Activated CD4-positive, alpha-beta T cell treated with anti-CD3 and anti-CD28 coated beads, Interleukin-2, amount 10 ng/mL, durations not matched to agents 7 days and 5 days (primary cell): ENCODE data around the gene ZNF76. TPM values are rescaled to one million over a fixed set of nuclear protein-coding genes. Genes with fewer than 3 reads are reported as not detected.

ENCODE experiments used
- CTCF ChIA-PET: fragments of 350-600 bp; sonication (Branson Sonifier 250); formaldehyde crosslinking; loops from one replicate; lab custom pipeline; 2021; ENCODE audit warnings: antibody characterized with exemption; lab: Charles Lee
- POLR2A ChIA-PET: fragments of 350-600 bp; sonication (Branson Sonifier 250); formaldehyde crosslinking; loops from one replicate; lab custom pipeline; 2021; ENCODE audit warnings: antibody characterized with exemption; lab: Charles Lee
- DNase-seq: peaks from one replicate; pipeline ENCODE4 v3.0.0-alpha.2; 2020
- H3K27ac Mint-ChIP-seq: one replicate; pipeline ENCODE4 v1.8.0; 2021; ENCODE audit warnings: mild to moderate bottlenecking, moderate library complexity, mixed read lengths
- H3K27me3 Mint-ChIP-seq: one replicate; pipeline ENCODE4 v1.8.0; 2021; ENCODE audit warnings: mixed read lengths
- H3K36me3 Mint-ChIP-seq: one replicate; pipeline ENCODE4 v1.8.0; 2021; ENCODE audit warnings: low read depth, mixed read lengths
- H3K4me1 Mint-ChIP-seq: one replicate; pipeline ENCODE4 v1.8.0; 2021; ENCODE audit warnings: mixed read lengths
- H3K4me3 Mint-ChIP-seq: one replicate; pipeline ENCODE4 v1.8.0; 2021; ENCODE audit warnings: mild to moderate bottlenecking, moderate library complexity, mixed read lengths
- H3K9me3 Mint-ChIP-seq: one replicate; pipeline ENCODE4 v1.8.0; 2021; ENCODE audit warnings: mixed read lengths
- total RNA-seq, 2 experiments: library from RNA; stranded (reverse); gene quantifications; one replicate each; pipeline ENCODE4 v1.2.3, GENCODE V29; 2021

Gene ZNF76
- total RNA-seq, 2 experiments from 2014 or later, result 41.1 to 42.4 TPM

GRCh38 chr6:35259948-35260590 lies 534 bp downstream of the ZNF76 start:
- Mint-ChIP-seq H3K27me3 (no peaks in the 10 kb centered on the region), H3K4me1 (peaks cover 51% of the 10 kb centered on the region), H3K9me3 (no peaks in the 10 kb centered on the region)

GRCh38 chr6:35260591-35261570 lies 1.3 kb downstream of the ZNF76 start:
- Mint-ChIP-seq H3K9me3 (no peaks in the 10 kb centered on the region), H3K36me3 (no peaks in the 10 kb centered on the region), H3K4me3 (peak overlapping the region; percentile 79), H3K4me1 (peaks cover 51% of the 10 kb centered on the region), H3K27me3 (no peaks in the 10 kb centered on the region), H3K27ac (peak overlapping the region; percentile 90)
- DNase-seq, result no peak
- CTCF ChIA-PET, result interaction anchor here (0.9 to 1.1 kb wide), 2 partner anchors 9 to 29 kb away, joined by 3 to 4 read pairs; no protein-coding TSS in a partner anchor
- POLR2A ChIA-PET, result no interaction called here

More at GRCh38 chr6:35259948-35260590, 534 bp downstream of the ZNF76 start:
- Mint-ChIP-seq H3K4me3 (peak overlapping the region; percentile 79), H3K36me3 (no peaks in the 10 kb centered on the region), H3K27ac (peak overlapping the region; percentile 90)
- DNase-seq, result peak; percentile 69
- ChIA-PET POLR2A (interaction anchor here (0.6 kb wide), 1 partner anchor 58 kb away, joined by 3 read pairs; no protein-coding TSS in a partner anchor), CTCF (interaction anchor here (1.1 to 3.2 kb wide), 3 partner anchors 9 to 30 kb away, joined by 3 to 18 read pairs (median 7); no protein-coding TSS in a partner anchor)

- Mint-ChIP-seq H3K27me3 (no peaks in the 10 kb centered on the region), H3K4me3 (no peak overlapping the region), H3K27ac (no peak overlapping the region), H3K4me1 (peaks cover 49% of the 10 kb centered on the region), H3K36me3 (no peaks in the 10 kb centered on the region), H3K9me3 (no peaks in the 10 kb centered on the region)
- DNase-seq, result no peak
- ChIA-PET POLR2A (no interaction called here), CTCF (no interaction called here)
Measured at GRCh38 chr6:35262596-35262995, 3.1 kb downstream of the ZNF76 start.

- Mint-ChIP-seq H3K36me3 (peaks cover 3% of the 10 kb centered on the region), H3K4me1 (peaks cover 44% of the 10 kb centered on the region), H3K9me3 (no peaks in the 10 kb centered on the region), H3K4me3 (no peak overlapping the region), H3K27ac (no peak overlapping the region), H3K27me3 (no peaks in the 10 kb centered on the region)
- ChIA-PET CTCF (interaction anchor here (1.5 to 1.6 kb wide), 2 partner anchors 9 to 85 kb away, joined by 3 to 9 read pairs; no protein-coding TSS in a partner anchor), POLR2A (no interaction called here)
- no peak for DNase-seq
Measured at GRCh38 chr6:35264550-35265274, 5.2 kb downstream of the ZNF76 start.

GRCh38 chr6:35265523-35265922 lies 6.0 kb downstream of the ZNF76 start:
- POLR2A ChIA-PET, result no interaction called here
- no peak overlapping the region for H3K27ac Mint-ChIP-seq
- CTCF ChIA-PET, result interaction anchor here (1.5 to 1.7 kb wide), 2 partner anchors 63 to 84 kb away, joined by 3 to 5 read pairs; no protein-coding TSS in a partner anchor

GRCh38 chr6:35267446-35267845 lies 7.9 kb downstream of the ZNF76 start:
- POLR2A ChIA-PET, result no interaction called here
- no peaks in the 10 kb centered on the region for H3K27me3 Mint-ChIP-seq
- no peak overlapping the region for H3K27ac Mint-ChIP-seq
- no peaks in the 10 kb centered on the region for H3K9me3 Mint-ChIP-seq
- DNase-seq, result no peak
- no peak overlapping the region for H3K4me3 Mint-ChIP-seq
- peaks cover 5% of the 10 kb centered on the region for H3K36me3 Mint-ChIP-seq
- CTCF ChIA-PET, result interaction anchor here (1.3 kb wide), 2 partner anchors 19 to 27 kb away, joined by 3 to 6 read pairs; no protein-coding TSS in a partner anchor
- peaks cover 25% of the 10 kb centered on the region for H3K4me1 Mint-ChIP-seq

More at GRCh38 chr6:35265523-35265922, 6.0 kb downstream of the ZNF76 start:
- Mint-ChIP-seq H3K4me1 (peaks cover 38% of the 10 kb centered on the region), H3K36me3 (peaks cover 5% of the 10 kb centered on the region), H3K9me3 (no peaks in the 10 kb centered on the region), H3K27me3 (no peaks in the 10 kb centered on the region), H3K4me3 (no peak overlapping the region)
- no peak for DNase-seq

GRCh38 chr6:35267897-35268296 lies 8.4 kb downstream of the ZNF76 start:
- ChIA-PET CTCF (interaction anchor here (1.3 kb wide), 2 partner anchors 19 to 27 kb away, joined by 3 to 6 read pairs; no protein-coding TSS in a partner anchor), POLR2A (no interaction called here)
- Mint-ChIP-seq H3K36me3 (peaks cover 5% of the 10 kb centered on the region), H3K4me3 (no peak overlapping the region), H3K27ac (no peak overlapping the region), H3K27me3 (no peaks in the 10 kb centered on the region), H3K9me3 (no peaks in the 10 kb centered on the region), H3K4me1 (peaks cover 21% of the 10 kb centered on the region)
- DNase-seq, result no peak

GRCh38 chr6:35272005-35272404 lies 12.5 kb downstream of the ZNF76 start:
- peaks cover 12% of the 10 kb centered on the region for H3K4me1 Mint-ChIP-seq
- no peak overlapping the region for H3K4me3 Mint-ChIP-seq
- POLR2A ChIA-PET, result no interaction called here
- no peaks in the 10 kb centered on the region for H3K27me3 Mint-ChIP-seq
- CTCF ChIA-PET, result no interaction called here
- H3K36me3 Mint-ChIP-seq, result peaks cover 5% of the 10 kb centered on the region
- DNase-seq, result no peak
- H3K9me3 Mint-ChIP-seq, result no peaks in the 10 kb centered on the region
- no peak overlapping the region for H3K27ac Mint-ChIP-seq

GRCh38 chr6:35273822-35274559 lies 14.5 kb downstream of the ZNF76 start:
- H3K9me3 Mint-ChIP-seq, result no peaks in the 10 kb centered on the region
- H3K36me3 Mint-ChIP-seq, result peaks cover 5% of the 10 kb centered on the region
- H3K27me3 Mint-ChIP-seq, result no peaks in the 10 kb centered on the region
- DNase-seq, result no peak
- no peak overlapping the region for H3K27ac Mint-ChIP-seq
- peaks cover 9% of the 10 kb centered on the region for H3K4me1 Mint-ChIP-seq
- no peak overlapping the region for H3K4me3 Mint-ChIP-seq
- ChIA-PET CTCF (interaction anchor here (0.8 to 1.9 kb wide), 3 partner anchors 10 to 94 kb away, joined by 6 to 9 read pairs (median 6); no protein-coding TSS in a partner anchor), POLR2A (interaction anchor here (0.6 kb wide), 1 partner anchor 252 kb away, joined by 3 read pairs; no protein-coding TSS in a partner anchor)

GRCh38 chr6:35275744-35276260 lies 16.3 kb downstream of the ZNF76 start:
- POLR2A ChIA-PET, result no interaction called here

GRCh38 chr6:35278708-35279107 lies 19.2 kb downstream of the ZNF76 start:
- ChIA-PET POLR2A (no interaction called here), CTCF (interaction anchor here (1.0 to 1.8 kb wide), 2 partner anchors 9 to 64 kb away, joined by 5 to 7 read pairs; partner anchors contain the start of gene PPARD)
- DNase-seq, result no peak
- H3K27me3 Mint-ChIP-seq, result no peaks in the 10 kb centered on the region
- H3K4me1 Mint-ChIP-seq, result peaks cover 6% of the 10 kb centered on the region
- H3K9me3 Mint-ChIP-seq, result no peaks in the 10 kb centered on the region
- no peak overlapping the region for H3K4me3 Mint-ChIP-seq
- peaks cover 20% of the 10 kb centered on the region for H3K36me3 Mint-ChIP-seq
- no peak overlapping the region for H3K27ac Mint-ChIP-seq

More at GRCh38 chr6:35275744-35276260, 16.3 kb downstream of the ZNF76 start:
- H3K27me3 Mint-ChIP-seq, result no peaks in the 10 kb centered on the region
- DNase-seq, result no peak
- no peaks in the 10 kb centered on the region for H3K36me3 Mint-ChIP-seq
- peaks cover 9% of the 10 kb centered on the region for H3K4me1 Mint-ChIP-seq
- H3K27ac Mint-ChIP-seq, result no peak overlapping the region
- CTCF ChIA-PET, result interaction anchor here (0.6 to 1.9 kb wide), 3 partner anchors 10 to 220 kb away, joined by 3 to 6 read pairs (median 5); no protein-coding TSS in a partner anchor
- H3K4me3 Mint-ChIP-seq, result no peak overlapping the region
- H3K9me3 Mint-ChIP-seq, result no peaks in the 10 kb centered on the region
